Measurements from ENCODE around the gene MRPL54.
"Not testable (repeated sequence)": the region's sequence is repeated elsewhere in the genome, so short reads cannot be mapped to it uniquely, and the experiment has no call there.

Gene MRPL54

DNA sequence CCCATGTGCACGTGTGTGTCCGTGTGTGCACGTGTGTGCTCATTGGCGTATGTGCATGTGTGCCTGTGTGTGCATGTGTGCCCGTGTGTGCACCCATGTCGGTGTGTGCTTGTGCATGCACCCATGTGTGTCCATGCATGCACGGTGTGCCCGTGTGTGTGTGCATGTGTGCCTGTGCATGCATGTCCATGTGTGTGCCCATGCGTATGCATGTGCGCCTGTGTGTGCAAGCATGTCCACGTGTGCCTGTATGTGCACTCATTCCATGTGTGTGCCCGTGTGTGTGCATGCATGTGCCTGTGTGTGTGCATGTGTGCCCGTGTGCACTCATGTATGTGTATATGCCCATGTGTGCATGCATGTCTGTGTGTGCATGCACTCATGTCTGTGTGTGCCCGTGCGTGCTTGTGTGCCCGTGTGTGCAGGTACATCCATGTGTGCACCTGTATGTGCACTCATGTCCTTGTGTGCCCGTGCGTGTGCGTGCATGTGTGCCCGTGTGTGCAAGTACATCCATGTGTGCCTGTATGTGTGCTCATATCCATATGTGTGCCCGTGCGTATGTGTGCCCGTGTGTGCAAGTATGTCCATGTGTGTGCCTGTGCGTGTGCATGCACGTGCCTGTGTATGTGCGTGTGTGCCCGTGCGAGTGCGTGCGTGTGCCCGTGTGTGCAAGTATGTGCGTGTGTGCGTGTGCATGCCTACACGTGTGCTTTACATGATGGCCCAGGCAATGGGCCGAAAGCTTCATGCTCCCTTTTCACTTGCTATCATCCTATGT, 45.3 kb downstream of the MRPL54 start:
- H3K4me3 ChIP-seq (ENCODE audit: low read length): no peak overlapping the region
- no peaks in the 10 kb centered on the region for H3K4me1 ChIP-seq (ENCODE audit: control insufficient read depth, insufficient read depth, low read length)
- H3K27me3 ChIP-seq (ENCODE audit: control insufficient read depth, insufficient read depth, low read length): peaks cover 14% of the 10 kb centered on the region
- no peak overlapping the region for H3K4me2 ChIP-seq (ENCODE audit: low read length)
- no peak overlapping the region for H3K9ac ChIP-seq (ENCODE audit: low read depth, low read length)
- H3K9me3 ChIP-seq (replicated peaks; ENCODE audit: low read length): no peaks in the 10 kb centered on the region
- H3K36me3 ChIP-seq (ENCODE audit: insufficient read depth, low read length): no peaks in the 10 kb centered on the region

DNA sequence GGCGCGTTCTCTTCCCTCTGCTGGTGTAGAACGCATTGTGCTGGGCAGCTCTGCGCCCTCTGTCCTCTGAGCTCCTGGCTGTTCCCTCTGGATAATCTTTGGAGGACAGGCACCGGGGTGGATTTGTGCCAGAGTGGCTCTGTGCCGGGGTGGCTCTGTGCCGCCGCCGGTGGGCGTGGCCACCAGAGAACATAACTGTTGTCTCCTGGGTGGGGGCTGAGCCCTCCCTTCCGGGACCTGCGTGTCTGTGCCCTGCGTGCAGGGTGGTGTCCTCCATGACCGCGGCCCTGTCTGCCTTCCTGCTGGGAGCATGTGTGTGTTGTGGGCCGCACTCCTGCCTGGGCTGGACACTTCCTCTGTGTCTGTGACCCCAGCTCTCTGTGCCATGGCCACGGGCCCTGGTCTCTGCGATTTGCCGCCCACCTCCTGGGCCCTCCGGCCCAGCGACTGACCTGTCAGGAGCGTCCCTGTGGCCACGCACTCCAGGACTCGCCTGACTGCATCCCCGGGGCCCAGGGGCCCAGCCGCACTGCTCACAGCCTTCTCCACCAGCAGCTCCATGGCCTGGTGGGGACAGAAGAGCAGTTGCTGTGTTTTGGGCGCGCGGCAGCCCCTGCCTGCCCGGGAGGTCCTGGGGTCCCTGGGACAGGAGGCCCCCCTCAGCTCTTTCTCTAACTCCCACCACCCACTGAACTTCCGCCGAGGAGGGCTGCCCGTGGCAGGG, 46.1 kb downstream of the MRPL54 start:
- Histone ChIP-seq H3K4me2 (ENCODE audit: low read length) (no peak overlapping the region), H3K4me1 (ENCODE audit: control insufficient read depth, insufficient read depth, low read length) (no peaks in the 10 kb centered on the region), H3K9ac (ENCODE audit: low read depth, low read length) (no peak overlapping the region), H3K9me3 (replicated peaks; ENCODE audit: low read length) (no peaks in the 10 kb centered on the region), H3K27me3 (ENCODE audit: control insufficient read depth, insufficient read depth, low read length) (peaks cover 12% of the 10 kb centered on the region), H3K4me3 (ENCODE audit: low read length) (no peak overlapping the region), H3K36me3 (ENCODE audit: insufficient read depth, low read length) (no peaks in the 10 kb centered on the region)

DNA sequence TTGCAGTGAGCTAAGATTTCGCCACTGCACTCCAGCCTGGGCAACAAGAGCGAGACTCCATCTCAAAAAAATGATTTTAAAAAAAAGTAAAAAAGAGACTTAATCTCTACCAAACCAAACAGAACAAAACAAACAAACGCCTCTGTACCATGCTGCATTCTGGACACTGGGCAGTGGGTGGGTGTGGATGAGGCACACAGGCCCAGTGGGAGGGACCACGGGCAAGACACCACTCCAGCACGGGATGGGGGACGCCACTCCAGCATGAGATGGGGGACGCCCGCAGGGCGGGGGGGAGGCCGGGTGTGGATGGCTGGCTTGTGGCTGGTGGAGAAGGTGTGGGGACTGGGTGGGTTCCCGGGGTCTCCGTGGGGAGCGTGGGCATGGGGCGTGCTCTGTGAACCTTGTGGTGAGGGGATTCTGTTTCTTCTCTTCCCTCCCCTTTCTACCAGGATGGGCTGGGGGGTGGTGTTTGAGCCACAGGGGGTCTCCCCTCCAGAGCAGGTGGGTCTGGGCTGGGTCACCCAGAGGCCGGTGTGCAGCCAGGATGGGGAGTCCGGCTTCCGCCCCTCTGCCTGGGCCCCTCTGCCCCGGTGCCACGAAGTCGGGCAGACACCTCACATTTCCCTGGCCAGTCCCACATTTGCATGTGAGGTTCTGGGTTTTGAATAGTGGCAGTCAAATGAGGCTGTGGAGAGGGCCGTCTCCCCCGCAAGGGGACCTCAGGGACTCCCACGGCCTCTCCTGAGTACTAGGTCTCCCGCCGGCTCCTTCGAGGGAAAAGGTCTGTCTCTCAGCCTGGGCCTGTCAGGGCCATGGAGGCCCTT, 47.6 kb downstream of the MRPL54 start:
- H3K27me3 ChIP-seq (ENCODE audit: control insufficient read depth, insufficient read depth, low read length): peaks cover 3% of the 10 kb centered on the region
- no peaks in the 10 kb centered on the region for H3K4me1 ChIP-seq (ENCODE audit: control insufficient read depth, insufficient read depth, low read length)
- H3K4me3 ChIP-seq (ENCODE audit: low read length): no peak overlapping the region
- no peaks in the 10 kb centered on the region for H3K9me3 ChIP-seq (replicated peaks; ENCODE audit: low read length)
- no peak overlapping the region for H3K4me2 ChIP-seq (ENCODE audit: low read length)
- H3K9ac ChIP-seq (ENCODE audit: low read depth, low read length): no peak overlapping the region
- H3K36me3 ChIP-seq (ENCODE audit: insufficient read depth, low read length): no peaks in the 10 kb centered on the region

DNA sequence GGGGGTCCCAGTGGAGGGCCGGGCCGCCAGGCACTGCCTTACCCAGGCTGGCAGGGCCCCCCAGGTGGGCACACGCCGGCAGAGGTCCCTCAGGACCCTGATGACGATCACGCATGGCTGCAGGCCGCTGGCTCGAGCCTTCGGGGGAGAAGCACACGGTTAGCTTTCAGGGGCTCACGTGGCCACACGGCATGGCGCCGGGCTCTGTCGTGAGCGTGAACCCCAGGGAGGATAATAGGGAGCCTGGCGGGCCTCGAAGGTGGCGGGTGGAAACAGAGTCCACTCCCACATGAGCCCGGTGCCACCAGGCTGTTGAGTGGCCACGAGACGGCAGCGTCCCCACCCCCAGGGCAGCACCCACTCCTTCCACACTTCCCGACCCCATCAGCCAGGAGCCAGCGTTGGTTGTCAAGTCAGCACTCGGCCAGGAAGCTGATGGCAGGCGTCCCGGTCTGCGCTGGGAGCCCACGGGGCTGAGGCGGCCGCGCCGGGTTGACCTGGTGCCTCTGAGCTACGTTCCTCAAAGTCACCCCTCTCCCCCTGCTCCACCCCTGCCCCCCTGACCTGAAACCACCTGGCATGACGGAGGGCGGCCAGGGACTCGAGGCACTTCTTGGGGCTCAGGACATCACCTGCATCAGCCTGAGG, 48.4 kb downstream of the MRPL54 start:
- no peaks in the 10 kb centered on the region for H3K36me3 ChIP-seq (ENCODE audit: insufficient read depth, low read length)
- no peak overlapping the region for H3K4me3 ChIP-seq (ENCODE audit: low read length)
- no peaks in the 10 kb centered on the region for H3K9me3 ChIP-seq (replicated peaks; ENCODE audit: low read length)
- H3K4me2 ChIP-seq (ENCODE audit: low read length): no peak overlapping the region
- H3K27me3 ChIP-seq (ENCODE audit: control insufficient read depth, insufficient read depth, low read length): no peaks in the 10 kb centered on the region
- no peak overlapping the region for H3K9ac ChIP-seq (ENCODE audit: low read depth, low read length)
- H3K4me1 ChIP-seq (ENCODE audit: control insufficient read depth, insufficient read depth, low read length): no peaks in the 10 kb centered on the region

DNA sequence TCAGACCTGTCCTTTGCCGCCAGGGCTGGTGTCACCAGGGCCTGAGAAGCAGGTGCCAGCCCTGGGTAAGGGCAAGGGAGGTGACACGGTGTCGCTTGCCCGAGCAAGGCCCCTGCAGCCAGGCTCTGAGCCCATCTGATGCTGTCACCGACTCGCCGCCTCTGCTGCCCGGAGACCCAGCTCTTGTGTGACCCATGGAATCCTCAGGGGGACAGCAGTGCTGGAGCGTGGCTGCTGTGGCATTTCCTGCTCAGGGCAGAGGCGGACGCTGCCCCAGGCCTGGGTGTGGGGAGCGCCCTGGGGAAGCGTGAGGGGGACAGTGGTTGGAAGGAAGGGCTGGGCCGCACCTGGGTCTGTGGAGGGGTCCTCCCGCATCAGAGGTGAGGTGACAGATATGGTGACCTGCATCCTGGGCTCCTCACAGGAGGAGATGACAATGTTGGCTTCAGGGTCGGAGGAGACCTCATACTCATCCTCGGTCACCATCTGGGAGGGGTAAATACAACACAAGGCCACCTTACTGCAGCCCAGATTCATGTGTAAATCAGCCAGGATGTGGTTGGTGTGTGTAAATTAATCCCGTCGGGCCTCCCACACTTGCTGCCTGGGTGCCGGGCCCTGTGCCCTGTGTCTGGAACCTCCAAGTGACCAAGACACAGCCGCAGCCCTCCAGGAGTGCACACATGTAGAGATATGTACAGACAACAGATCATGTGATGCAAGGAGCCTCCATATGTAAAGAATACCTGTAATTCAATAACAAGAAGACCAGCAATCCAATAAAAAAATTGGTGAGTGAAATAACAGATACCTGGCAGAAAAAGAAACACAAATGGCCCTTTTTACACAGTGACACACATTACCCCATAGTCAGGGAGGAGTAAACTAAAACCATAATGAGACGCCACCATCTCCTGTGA, 51.3 kb downstream of the MRPL54 start:
- Histone ChIP-seq H3K36me3 (ENCODE audit: insufficient read depth, low read length) (no peaks in the 10 kb centered on the region), H3K4me3 (ENCODE audit: low read length) (no peak overlapping the region), H3K9me3 (replicated peaks; ENCODE audit: low read length) (no peaks in the 10 kb centered on the region), H3K27me3 (ENCODE audit: control insufficient read depth, insufficient read depth, low read length) (peaks cover 11% of the 10 kb centered on the region), H3K9ac (ENCODE audit: low read depth, low read length) (no peak overlapping the region), H3K4me2 (ENCODE audit: low read length) (no peak overlapping the region), H3K4me1 (ENCODE audit: control insufficient read depth, insufficient read depth, low read length) (no peaks in the 10 kb centered on the region)

DNA sequence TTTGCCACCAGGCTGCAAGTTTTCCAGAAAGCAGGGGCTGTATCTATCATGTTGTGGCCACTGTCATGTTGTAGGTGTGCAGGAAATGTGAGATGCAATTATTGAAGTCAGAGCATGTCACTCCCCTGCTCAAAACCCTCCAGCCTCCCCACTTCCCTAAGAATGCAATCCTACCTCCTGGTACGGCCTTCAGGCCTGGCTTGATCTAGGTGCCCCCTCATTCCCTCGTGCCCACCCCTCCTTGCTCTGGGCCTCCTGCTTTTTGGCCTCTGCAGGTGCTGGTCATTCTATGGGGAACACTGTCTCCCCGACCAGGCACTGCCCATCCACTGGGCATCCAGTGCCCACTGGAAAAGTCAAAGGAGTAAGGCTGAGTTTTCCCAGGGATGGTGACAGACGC, 52.2 kb downstream of the MRPL54 start:
- Histone ChIP-seq H3K4me1 (ENCODE audit: control insufficient read depth, insufficient read depth, low read length) (no peaks in the 10 kb centered on the region), H3K9me3 (replicated peaks; ENCODE audit: low read length) (no peaks in the 10 kb centered on the region), H3K36me3 (ENCODE audit: insufficient read depth, low read length) (no peaks in the 10 kb centered on the region), H3K4me2 (ENCODE audit: low read length) (no peak overlapping the region), H3K27me3 (ENCODE audit: control insufficient read depth, insufficient read depth, low read length) (peaks cover 11% of the 10 kb centered on the region), H3K9ac (ENCODE audit: low read depth, low read length) (no peak overlapping the region), H3K4me3 (ENCODE audit: low read length) (no peak overlapping the region)

DNA sequence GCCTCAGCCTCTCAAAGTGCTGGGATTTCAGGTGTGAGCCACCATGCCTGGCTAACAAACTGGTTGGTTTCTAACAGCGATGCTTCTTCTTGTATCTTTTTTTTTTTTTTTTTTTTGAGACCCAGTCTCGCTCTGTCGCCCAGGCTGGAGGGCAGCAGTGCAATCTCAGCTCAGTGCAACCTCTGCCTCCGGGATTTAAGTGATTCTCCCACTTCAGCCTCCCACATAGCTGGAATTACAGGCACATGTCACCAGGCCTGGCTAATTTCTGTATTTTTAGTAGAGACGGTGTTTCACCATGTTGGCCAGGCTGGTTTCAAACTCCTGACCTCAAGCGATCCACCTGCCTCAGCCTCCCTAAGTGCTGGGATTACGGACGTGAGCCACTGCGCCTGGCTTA, 53.7 kb downstream of the MRPL54 start:
- H3K27me3 ChIP-seq (ENCODE audit: control insufficient read depth, insufficient read depth, low read length): peaks cover 11% of the 10 kb centered on the region
- not testable (repeated sequence) for H3K9ac ChIP-seq (ENCODE audit: low read depth, low read length); H3K9me3 ChIP-seq (replicated peaks; ENCODE audit: low read length); H3K4me1 ChIP-seq (ENCODE audit: control insufficient read depth, insufficient read depth, low read length); H3K4me3 ChIP-seq (ENCODE audit: low read length); H3K36me3 ChIP-seq (ENCODE audit: insufficient read depth, low read length); H3K4me2 ChIP-seq (ENCODE audit: low read length)

DNA sequence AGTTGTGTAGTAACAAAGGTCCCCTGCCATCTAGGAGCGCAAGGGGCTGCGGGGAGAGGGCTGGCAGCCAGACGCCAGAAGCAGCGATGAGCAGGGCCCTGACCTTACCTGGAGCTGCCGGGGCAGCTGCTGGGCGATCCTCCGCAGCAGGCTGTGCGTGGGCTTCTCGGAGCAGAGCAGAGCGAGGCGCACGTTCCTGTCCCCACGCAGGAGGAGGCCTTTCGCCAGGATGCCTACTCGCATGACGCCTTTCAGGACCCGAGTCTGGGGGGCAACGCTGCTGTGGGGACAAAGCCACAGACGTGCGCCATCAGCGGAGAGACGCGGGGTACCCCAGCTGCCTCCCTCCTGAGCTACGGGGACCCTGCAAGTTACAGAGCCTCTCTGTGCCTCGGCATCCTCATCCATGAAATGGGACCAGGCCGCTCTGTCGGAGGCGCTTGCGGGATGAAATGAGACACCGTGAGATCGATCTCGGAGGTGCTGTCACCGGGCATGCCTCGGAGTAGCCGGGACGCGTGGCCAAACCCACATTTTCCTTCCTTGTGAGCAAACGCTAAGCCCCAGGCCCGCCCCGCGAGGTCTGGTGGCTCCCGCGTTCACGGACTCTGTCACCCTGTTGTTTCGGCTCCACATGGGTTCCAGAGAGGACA, 54.2 kb downstream of the MRPL54 start:
- Histone ChIP-seq H3K4me3 (ENCODE audit: low read length) (no peak overlapping the region), H3K9me3 (replicated peaks; ENCODE audit: low read length) (no peaks in the 10 kb centered on the region), H3K36me3 (ENCODE audit: insufficient read depth, low read length) (no peaks in the 10 kb centered on the region), H3K4me2 (ENCODE audit: low read length) (no peak overlapping the region), H3K4me1 (ENCODE audit: control insufficient read depth, insufficient read depth, low read length) (no peaks in the 10 kb centered on the region), H3K9ac (ENCODE audit: low read depth, low read length) (no peak overlapping the region), H3K27me3 (ENCODE audit: control insufficient read depth, insufficient read depth, low read length) (peaks cover 11% of the 10 kb centered on the region)
